ENCODE data around the gene FAM81A. TPM values are rescaled to one million over a fixed set of nuclear protein-coding genes. Genes with fewer than 3 reads are reported as not detected.

The FAM81A gene
- polyA plus RNA-seq, 2 of the 4 experiments (the other 2 are of a cell fraction) = 13.1 to 15.1 TPM

DNA sequence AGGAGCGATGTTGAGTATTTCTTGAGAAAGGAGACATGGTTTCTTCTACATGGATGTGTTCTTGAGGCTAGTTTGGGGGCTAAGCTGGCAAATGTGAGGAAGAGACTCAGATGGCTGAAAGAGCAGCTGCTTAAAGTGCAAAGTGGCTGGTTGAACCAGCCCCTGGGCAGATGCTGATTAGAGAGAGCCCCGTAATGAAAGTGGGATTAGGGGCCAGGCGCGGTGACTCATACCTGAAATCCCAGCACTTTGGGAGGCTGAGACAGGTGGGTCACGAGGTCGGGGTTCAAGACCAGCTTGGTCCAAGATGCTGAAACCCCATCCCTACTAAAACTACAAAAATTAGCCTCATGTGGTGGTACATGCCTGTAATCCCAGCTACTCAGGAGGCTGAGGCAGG lies 98.6 kb downstream of the FAM81A start:
- Histone ChIP-seq H3K4me2 (no peak overlapping the region), H3K9me3 (no peaks in the 10 kb centered on the region), H3K27ac (no peak overlapping the region), H3K4me1 (peaks cover 13% of the 10 kb centered on the region; the same call in 2 of the 3 replicates), H3K4me3 (no peak overlapping the region)
- FAIRE-seq (no peak), ATAC-seq (no peak), DNase-seq (ENCODE audit: low read depth in 1 of 2, low spot score in 1 of 2) (no peak)
- WGBS (ENCODE audit: missing lambda C conversion rate) = 92% methylated on average over 6 of the region's 6 CpGs
- CTCF ChIA-PET = interaction anchor here (0.9 to 12.0 kb wide), 12 partner anchors 8 to 290 kb away, joined by 3 to 685 read pairs (median 6); partner anchors contain the start of genes GCNT3 and GTF2A2
- POLR2A ChIA-PET = interaction anchor here (0.8 kb wide), 1 partner anchor 75 kb away, joined by 3 read pairs; no protein-coding TSS in a partner anchor
- TF ChIP-seq FOSL2 (IDR thresholded peaks at IDR 0.05) (no peak), FOSL2 (CRISPR knock-in tag; IDR thresholded peaks at IDR 0.05) (0 out of 2 replicates have a peak, but pooled peaks have one; percentile 11)
- TF ChIP-seq, protein P1, sequence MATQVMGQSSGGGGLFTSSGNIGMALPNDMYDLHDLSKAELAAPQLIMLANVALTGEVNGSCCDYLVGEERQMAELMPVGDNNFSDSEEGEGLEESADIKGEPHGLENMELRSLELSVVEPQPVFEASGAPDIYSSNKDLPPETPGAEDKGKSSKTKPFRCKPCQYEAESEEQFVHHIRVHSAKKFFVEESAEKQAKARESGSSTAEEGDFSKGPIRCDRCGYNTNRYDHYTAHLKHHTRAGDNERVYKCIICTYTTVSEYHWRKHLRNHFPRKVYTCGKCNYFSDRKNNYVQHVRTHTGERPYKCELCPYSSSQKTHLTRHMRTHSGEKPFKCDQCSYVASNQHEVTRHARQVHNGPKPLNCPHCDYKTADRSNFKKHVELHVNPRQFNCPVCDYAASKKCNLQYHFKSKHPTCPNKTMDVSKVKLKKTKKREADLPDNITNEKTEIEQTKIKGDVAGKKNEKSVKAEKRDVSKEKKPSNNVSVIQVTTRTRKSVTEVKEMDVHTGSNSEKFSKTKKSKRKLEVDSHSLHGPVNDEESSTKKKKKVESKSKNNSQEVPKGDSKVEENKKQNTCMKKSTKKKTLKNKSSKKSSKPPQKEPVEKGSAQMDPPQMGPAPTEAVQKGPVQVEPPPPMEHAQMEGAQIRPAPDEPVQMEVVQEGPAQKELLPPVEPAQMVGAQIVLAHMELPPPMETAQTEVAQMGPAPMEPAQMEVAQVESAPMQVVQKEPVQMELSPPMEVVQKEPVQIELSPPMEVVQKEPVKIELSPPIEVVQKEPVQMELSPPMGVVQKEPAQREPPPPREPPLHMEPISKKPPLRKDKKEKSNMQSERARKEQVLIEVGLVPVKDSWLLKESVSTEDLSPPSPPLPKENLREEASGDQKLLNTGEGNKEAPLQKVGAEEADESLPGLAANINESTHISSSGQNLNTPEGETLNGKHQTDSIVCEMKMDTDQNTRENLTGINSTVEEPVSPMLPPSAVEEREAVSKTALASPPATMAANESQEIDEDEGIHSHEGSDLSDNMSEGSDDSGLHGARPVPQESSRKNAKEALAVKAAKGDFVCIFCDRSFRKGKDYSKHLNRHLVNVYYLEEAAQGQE (IDR thresholded peaks at IDR 0.05) = no peak

DNA sequence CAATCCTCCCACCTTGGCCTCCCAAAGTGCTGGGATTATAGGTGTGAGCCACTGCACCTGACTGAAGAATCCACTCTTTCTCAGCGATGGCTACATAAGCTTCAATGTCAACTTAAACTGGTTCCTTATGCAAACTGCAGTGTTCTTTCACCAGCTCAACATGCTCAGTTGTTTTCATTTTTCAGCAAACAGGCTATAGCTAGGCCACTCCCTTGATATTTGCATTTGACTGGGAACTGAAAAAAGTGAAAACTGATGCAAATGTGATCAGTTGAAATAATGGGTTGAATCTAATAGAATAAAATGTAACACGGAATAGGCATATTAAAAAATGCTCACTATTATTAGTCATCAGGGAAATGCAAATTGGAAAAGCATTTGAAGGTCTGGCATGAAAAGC lies 99.4 kb downstream of the FAM81A start:
- POLR2A ChIA-PET = interaction anchor here (1.0 kb wide), 1 partner anchor 74 kb away, joined by 3 read pairs; the partner anchor contains the start of gene GCNT3
- Histone ChIP-seq H3K4me3 (no peak overlapping the region), H3K4me2 (no peak overlapping the region), H3K9me3 (no peaks in the 10 kb centered on the region), H3K4me1 (peaks cover 13% of the 10 kb centered on the region; the same call in 2 of the 3 replicates), H3K27ac (no peak overlapping the region)
- CTCF ChIA-PET = interaction anchor here (1.0 to 12.0 kb wide), 8 partner anchors 9 to 290 kb away, joined by 3 to 685 read pairs (median 8); partner anchors contain the start of gene GTF2A2
- DNase-seq (ENCODE audit: low read depth in 1 of 2, low spot score in 1 of 2) = no peak
- TF ChIP-seq CBX8 (IDR thresholded peaks at IDR 0.05) (no peak), GATA3 (IDR thresholded peaks at IDR 0.05; ENCODE audit: borderline replicate concordance) (no peak), CHD4 (IDR thresholded peaks at IDR 0.05; ENCODE audit: borderline replicate concordance) (no peak), POLR2A (IDR thresholded peaks at IDR 0.05; ENCODE audit: low read length) (no peak), RNF2 (IDR thresholded peaks at IDR 0.05; ENCODE audit: borderline replicate concordance, low read depth) (no peak), CHD2 (IDR thresholded peaks at IDR 0.05; ENCODE audit: low read length, partially characterized antibody) (no peak), MAFK (IDR thresholded peaks at IDR 0.05; ENCODE audit: partially characterized antibody) (no peak)
- TF ChIP-seq, protein P2, sequence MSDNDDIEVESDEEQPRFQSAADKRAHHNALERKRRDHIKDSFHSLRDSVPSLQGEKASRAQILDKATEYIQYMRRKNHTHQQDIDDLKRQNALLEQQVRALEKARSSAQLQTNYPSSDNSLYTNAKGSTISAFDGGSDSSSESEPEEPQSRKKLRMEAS (IDR thresholded peaks at IDR 0.05) = no peak
- TF ChIP-seq, protein P3, sequence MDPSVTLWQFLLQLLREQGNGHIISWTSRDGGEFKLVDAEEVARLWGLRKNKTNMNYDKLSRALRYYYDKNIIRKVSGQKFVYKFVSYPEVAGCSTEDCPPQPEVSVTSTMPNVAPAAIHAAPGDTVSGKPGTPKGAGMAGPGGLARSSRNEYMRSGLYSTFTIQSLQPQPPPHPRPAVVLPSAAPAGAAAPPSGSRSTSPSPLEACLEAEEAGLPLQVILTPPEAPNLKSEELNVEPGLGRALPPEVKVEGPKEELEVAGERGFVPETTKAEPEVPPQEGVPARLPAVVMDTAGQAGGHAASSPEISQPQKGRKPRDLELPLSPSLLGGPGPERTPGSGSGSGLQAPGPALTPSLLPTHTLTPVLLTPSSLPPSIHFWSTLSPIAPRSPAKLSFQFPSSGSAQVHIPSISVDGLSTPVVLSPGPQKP (IDR thresholded peaks at IDR 0.05; ENCODE audit: low read depth, low read length) = no peak
- TF ChIP-seq, protein P4, sequence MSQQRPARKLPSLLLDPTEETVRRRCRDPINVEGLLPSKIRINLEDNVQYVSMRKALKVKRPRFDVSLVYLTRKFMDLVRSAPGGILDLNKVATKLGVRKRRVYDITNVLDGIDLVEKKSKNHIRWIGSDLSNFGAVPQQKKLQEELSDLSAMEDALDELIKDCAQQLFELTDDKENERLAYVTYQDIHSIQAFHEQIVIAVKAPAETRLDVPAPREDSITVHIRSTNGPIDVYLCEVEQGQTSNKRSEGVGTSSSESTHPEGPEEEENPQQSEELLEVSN (IDR thresholded peaks at IDR 0.05; ENCODE audit: borderline replicate concordance, low read depth) = no peak
- TF ChIP-seq, protein P5, sequence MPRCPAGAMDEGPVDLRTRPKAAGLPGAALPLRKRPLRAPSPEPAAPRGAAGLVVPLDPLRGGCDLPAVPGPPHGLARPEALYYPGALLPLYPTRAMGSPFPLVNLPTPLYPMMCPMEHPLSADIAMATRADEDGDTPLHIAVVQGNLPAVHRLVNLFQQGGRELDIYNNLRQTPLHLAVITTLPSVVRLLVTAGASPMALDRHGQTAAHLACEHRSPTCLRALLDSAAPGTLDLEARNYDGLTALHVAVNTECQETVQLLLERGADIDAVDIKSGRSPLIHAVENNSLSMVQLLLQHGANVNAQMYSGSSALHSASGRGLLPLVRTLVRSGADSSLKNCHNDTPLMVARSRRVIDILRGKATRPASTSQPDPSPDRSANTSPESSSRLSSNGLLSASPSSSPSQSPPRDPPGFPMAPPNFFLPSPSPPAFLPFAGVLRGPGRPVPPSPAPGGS (IDR thresholded peaks at IDR 0.05) = no peak
- TF ChIP-seq, protein P6, sequence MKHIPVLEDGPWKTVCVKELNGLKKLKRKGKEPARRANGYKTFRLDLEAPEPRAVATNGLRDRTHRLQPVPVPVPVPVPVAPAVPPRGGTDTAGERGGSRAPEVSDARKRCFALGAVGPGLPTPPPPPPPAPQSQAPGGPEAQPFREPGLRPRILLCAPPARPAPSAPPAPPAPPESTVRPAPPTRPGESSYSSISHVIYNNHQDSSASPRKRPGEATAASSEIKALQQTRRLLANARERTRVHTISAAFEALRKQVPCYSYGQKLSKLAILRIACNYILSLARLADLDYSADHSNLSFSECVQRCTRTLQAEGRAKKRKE (CRISPR knock-in tag; IDR thresholded peaks at IDR 0.05; ENCODE audit: low read depth) = no peak
- no peak for FAIRE-seq
- 75% methylated on average over 2 of the region's 2 CpGs for WGBS (ENCODE audit: missing lambda C conversion rate)
- no peak for ATAC-seq
